ENCODE measurements around the gene MACROD2.

The MACROD2 gene

DNA sequence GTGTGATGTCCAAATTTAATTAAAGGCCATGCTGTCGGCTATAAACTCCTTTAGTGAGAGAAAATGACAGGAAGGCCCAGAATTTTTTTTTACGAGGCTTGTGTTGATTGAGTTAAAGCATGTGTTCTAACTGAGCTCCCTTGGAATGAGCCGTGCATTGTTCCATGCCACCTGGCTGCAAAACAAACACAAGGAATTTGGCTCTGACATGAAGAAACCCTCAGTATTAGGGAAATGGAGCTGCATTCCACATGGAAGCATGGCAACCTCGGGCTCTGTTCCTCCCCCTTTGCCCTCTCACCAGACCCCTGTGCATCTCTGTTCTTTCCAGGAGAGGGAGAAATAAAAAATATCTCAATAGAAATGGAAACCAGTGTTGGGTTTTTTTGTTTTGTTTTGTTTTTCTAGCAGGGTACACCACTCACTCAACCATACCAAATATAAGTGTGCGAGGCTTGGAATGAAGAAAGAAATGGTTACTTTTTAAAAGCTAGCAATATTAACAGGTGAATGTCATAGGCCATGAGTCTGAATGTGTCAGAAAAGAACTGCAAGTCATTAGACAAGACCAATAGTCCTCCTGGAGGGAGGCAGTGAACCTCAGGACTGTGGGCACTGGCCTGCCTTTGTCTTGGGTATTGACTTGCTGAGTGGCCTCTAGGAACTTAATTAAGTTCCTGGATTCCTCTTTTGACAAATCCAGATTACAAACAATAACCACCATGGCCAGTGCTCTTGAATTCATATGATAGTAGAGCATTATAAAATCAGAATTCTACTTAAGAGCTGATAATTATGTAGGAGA, 1642.8 kb downstream of the MACROD2 start:
- TF ChIP-seq, protein P1, sequence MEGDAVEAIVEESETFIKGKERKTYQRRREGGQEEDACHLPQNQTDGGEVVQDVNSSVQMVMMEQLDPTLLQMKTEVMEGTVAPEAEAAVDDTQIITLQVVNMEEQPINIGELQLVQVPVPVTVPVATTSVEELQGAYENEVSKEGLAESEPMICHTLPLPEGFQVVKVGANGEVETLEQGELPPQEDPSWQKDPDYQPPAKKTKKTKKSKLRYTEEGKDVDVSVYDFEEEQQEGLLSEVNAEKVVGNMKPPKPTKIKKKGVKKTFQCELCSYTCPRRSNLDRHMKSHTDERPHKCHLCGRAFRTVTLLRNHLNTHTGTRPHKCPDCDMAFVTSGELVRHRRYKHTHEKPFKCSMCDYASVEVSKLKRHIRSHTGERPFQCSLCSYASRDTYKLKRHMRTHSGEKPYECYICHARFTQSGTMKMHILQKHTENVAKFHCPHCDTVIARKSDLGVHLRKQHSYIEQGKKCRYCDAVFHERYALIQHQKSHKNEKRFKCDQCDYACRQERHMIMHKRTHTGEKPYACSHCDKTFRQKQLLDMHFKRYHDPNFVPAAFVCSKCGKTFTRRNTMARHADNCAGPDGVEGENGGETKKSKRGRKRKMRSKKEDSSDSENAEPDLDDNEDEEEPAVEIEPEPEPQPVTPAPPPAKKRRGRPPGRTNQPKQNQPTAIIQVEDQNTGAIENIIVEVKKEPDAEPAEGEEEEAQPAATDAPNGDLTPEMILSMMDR (conservative IDR thresholded peaks at IDR 0.05; ENCODE audit: control insufficient read depth, insufficient read depth, low read depth, low read length): no peak
- no peak for DNase-seq (ENCODE audit: low read depth)
- no peak overlapping the region for H3K4me3 ChIP-seq (ENCODE audit: control insufficient read depth, low read depth, low read length)

DNA sequence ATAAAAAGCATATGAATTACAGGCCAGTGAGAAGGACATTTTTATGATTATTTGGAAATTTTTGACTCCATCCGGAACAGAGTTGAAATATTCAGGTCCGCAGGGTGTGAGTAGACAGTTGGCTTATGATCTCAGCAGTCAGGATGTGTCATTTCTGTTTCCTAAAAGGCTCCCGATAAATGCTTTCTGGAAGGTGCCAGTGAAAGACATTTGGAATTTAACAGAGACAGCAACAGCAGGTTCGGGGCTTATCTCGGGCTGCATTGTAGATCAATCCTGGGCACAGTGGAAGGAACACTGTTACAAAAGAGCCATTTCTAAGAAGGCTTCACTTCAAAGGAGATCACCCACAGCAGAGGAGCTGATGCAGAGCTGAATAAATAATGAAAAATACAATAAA, 1643.5 kb downstream of the MACROD2 start:
- H3K4me3 ChIP-seq (ENCODE audit: control insufficient read depth, low read depth, low read length): no peak overlapping the region
- TF ChIP-seq, protein P1 (conservative IDR thresholded peaks at IDR 0.05; ENCODE audit: control insufficient read depth, insufficient read depth, low read depth, low read length): no peak
- DNase-seq (ENCODE audit: low read depth): no peak

DNA sequence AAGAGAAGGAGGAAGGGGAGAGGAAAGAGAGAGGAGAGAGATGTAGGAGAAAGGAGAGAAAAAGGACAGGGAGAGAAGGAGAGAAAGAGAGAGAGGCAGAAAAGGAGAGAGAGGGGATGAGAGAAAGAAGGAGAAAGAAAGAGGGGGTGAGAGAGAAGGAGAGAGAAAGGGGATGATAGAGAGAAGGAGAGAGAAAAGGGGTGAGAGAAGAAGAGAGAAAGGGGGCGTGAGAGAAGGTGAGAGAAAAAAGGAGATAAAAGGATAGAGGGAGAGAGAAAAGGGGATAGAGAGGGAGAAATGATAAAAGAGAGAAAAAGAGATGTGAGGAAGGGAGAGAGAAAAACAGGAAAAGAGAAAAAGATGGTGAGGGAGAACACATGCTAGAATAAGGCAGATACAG, 1644.5 kb downstream of the MACROD2 start:
- no peak overlapping the region for H3K4me3 ChIP-seq (ENCODE audit: control insufficient read depth, low read depth, low read length)
- TF ChIP-seq, protein P1 (conservative IDR thresholded peaks at IDR 0.05; ENCODE audit: control insufficient read depth, insufficient read depth, low read depth, low read length): no peak
- no peak for DNase-seq (ENCODE audit: low read depth)

DNA sequence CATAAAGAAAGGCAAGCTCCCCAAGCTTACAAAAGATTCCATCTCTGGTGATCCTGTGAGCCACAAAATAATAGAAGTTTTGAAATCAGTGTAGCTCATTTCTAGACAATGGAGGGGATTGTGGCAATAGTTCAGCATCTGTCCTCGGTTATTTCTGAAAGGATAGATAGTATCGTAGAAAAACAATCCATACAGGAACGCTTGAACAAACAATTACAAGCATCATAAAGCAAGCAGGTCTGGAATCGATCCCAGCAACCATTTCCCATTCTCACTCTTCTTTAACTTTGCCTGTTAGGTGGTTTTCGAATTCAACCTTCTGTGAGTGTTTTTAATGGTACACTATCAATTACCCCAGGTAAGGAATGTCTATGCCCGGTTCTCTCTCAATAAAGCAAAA, 1646.8 kb downstream of the MACROD2 start:
- no peak for DNase-seq (ENCODE audit: low read depth)
- no peak overlapping the region for H3K4me3 ChIP-seq (ENCODE audit: control insufficient read depth, low read depth, low read length)
- TF ChIP-seq, protein P1 (conservative IDR thresholded peaks at IDR 0.05; ENCODE audit: control insufficient read depth, insufficient read depth, low read depth, low read length): no peak

DNA sequence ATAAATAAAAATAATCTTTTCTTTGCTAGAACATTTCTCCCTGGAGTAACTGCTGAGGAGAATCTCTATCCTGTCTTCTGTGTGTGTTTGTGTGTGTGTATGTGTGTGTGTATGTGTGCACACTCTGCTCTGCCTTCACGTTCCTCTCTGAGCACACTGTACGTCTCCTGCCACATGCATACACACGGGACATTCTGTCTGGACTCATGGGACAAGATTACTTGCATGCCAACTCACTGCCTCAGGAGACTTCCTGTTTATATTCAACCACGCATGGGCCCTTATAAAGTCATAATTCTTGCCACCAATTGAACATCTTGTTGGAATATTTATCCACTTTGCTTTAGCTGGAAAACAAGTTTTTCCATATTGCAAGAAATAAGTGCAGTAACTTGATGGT, 1647.4 kb downstream of the MACROD2 start:
- TF ChIP-seq, protein P1 (conservative IDR thresholded peaks at IDR 0.05; ENCODE audit: control insufficient read depth, insufficient read depth, low read depth, low read length): no peak
- no peak overlapping the region for H3K4me3 ChIP-seq (ENCODE audit: control insufficient read depth, low read depth, low read length)
- peak; percentile 18 for DNase-seq (ENCODE audit: low read depth)

DNA sequence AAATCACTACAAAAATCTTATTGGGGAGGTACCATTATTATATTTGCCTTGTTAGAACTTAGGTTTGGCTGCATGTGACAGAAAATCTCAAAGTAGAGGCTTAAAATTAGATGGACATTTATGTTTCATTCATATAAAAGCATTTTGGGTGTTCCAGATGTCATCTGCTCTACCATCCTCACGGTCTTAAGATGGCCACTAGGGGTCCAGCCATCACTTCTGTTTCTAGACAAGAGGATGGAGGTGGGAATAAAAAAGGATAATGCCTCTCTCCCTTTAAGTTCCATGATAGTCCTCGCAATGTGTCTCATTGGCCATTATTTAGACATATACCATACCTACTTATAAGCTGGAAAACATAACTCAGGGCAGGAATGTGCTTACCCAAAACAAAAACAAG, 1648.4 kb downstream of the MACROD2 start:
- peak; percentile 36 for DNase-seq (ENCODE audit: low read depth)
- H3K4me3 ChIP-seq (ENCODE audit: control insufficient read depth, low read depth, low read length): no peak overlapping the region
- TF ChIP-seq, protein P1 (conservative IDR thresholded peaks at IDR 0.05; ENCODE audit: control insufficient read depth, insufficient read depth, low read depth, low read length): peak; percentile 47
